ENCODE measurements around the gene CPSF4.
"Not testable (repeated sequence)": the region's sequence is repeated elsewhere in the genome, so short reads cannot be mapped to it uniquely, and the experiment has no call there.

The CPSF4 gene

DNA sequence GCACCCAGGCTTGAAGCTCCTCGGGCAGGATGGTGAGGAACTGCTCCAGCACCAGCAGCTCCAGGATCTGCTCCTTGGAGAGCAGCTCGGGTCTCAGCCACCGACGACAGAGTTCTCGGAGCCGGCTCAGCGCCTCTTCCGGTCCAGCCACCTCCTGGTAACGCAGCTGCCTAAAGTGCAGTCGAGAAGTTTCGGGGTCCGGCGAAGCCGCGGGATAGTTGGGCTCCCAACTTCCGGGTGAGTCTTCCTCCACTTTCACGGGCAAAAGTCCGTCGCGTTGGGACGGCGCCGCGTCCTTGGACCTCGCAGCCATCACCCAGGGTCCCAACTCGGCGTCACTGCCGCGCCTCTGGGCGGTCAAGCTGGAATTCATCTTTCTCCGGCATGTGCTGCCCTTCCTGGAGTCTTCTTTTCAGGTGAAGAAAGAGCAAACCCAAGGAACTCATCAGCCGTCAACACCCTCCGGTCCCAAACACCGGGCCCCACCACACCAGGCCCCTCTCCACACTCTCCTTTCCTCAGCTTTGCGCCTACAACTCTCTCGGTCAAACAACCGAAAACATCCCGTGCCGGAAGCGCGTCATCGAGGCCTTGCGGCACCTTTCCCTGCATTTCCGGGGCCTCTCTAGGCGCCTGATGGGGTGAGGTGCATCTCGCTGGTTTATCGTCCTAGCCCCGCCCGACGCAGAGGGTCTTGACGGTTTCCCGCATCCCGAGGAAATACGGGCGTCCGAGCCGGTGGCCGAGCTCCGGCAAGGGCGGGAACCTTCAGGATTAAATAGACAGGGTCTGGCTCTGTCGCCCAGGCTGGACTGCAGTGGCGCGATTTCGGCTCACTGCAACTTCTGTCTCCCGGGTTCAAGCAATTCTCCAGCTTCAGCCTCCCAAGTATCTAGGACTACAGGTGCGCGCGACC lies 61.2 kb downstream of the CPSF4 start, which contains the start of gene ZNF394:
Gene ZNF394 (minus strand): TSS at position 561 of the 916 bp plus-strand sequence. CDS start 188 bp downstream, at position 373.
- DNase-seq (ENCODE audit: low spot score): peak; percentile 85
- TF ChIP-seq CTCF (IDR thresholded peaks at IDR 0.05; ENCODE audit: extremely low read depth, insufficient read depth, missing control alignments): peak; percentile 0
- in situ Hi-C loops (cut with MboI; ENCODE audit: low pct_unique_long_range_greater_than_20kb, low sequenced_read_pairs, unreplicated experiment): no loop called here

GRCh38 chr7:99500637-99501009 lies 61.9 kb downstream of the CPSF4 start:
- no peak for DNase-seq (ENCODE audit: low spot score)
- no peak for TF ChIP-seq CTCF (IDR thresholded peaks at IDR 0.05; ENCODE audit: extremely low read depth, insufficient read depth, missing control alignments)
- in situ Hi-C loops (cut with MboI; ENCODE audit: low pct_unique_long_range_greater_than_20kb, low sequenced_read_pairs, unreplicated experiment): no loop called here

DNA sequence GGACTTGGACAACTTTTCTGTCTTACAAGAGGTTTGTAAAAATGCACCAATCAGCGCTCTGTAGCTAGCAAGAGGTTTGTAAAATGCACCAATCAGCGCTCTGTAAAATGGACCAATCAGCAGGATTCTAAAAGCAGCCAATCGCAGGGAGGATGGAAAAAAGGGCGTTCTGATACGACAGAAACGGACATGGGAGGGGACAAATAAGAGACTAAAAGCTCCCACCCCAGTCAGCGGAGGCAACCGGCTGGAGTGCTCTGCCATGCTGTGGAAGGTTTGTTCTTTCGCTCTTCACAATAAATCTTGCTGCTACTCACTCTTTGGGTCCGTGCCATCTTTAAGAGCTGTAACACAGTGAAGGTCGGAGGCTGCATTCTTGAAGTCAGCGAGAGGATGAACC lies 62.5 kb downstream of the CPSF4 start:
- in situ Hi-C loops (cut with MboI; ENCODE audit: low pct_unique_long_range_greater_than_20kb, low sequenced_read_pairs, unreplicated experiment); DNase-seq (ENCODE audit: low spot score): not testable (repeated sequence)

GRCh38 chr7:99504281-99504602 lies 65.5 kb downstream of the CPSF4 start:
- TF ChIP-seq CTCF (IDR thresholded peaks at IDR 0.05; ENCODE audit: extremely low read depth, insufficient read depth, missing control alignments): no peak
- in situ Hi-C loops (cut with MboI; ENCODE audit: low pct_unique_long_range_greater_than_20kb, low sequenced_read_pairs, unreplicated experiment): no loop called here
- no peak for DNase-seq (ENCODE audit: low spot score)

DNA sequence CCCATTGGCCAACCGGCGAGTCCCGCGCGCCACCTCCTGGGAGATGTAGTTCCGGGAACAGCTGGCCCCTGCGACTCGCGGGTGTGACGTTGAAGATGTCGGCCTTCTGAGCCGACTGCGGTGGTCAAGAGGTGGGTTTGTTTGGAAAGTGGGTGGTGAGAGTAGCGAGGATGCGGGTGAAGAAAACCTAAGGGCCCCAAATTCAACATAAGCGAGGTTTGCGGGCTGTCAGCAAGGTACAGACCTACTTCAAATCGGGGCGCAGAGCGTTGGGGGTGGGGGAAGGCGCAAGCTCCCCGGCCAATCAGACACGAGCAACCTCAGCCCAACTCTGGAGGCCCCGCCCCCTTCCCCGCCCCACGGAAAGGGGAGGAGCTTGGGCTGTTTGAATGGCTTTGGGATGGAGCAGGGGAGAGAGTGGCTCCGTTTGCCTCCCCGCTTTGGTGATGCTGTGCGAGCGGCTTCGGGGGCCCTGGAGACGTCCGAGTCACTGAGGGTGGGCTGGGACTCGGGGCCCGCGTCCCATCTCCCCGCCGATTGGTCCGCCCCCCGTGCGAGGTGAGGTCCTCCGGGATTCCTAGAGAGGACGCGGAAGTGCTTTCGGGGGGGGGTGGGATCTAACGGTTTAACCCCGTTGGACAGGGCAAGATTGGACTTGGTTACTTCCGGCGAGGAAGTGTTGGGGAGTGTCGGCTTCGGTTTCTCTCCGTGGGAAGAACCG lies 66.0 kb downstream of the CPSF4 start, which contains the start of gene ZKSCAN5:
Gene ZKSCAN5 (plus strand): TSS at position 60 of the 721 bp plus-strand sequence. CDS start 1,383 bp downstream, outside the sequence.
- in situ Hi-C loops (cut with MboI; ENCODE audit: low pct_unique_long_range_greater_than_20kb, low sequenced_read_pairs, unreplicated experiment): no loop called here
- peak; percentile 94 for DNase-seq (ENCODE audit: low spot score)
- TF ChIP-seq CTCF (IDR thresholded peaks at IDR 0.05; ENCODE audit: extremely low read depth, insufficient read depth, missing control alignments): no peak

DNA sequence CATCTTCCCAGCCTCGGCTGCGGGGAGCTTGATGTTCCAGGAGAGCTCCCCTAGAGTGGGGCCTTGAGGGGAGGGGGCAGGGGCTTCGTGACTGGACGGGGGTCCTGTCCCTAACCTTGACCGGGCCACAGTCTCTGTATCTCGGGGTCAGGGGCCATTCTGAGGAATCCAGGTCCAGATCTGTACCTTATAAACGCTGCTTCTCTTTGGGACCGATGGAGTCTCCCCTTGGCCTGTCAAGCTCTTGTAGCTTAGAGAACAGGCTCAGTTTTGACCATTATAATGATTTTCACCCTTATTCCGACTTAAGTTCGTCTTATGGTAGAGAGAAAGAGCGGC lies 66.5 kb downstream of the CPSF4 start:
- TF ChIP-seq CTCF (IDR thresholded peaks at IDR 0.05; ENCODE audit: extremely low read depth, insufficient read depth, missing control alignments): no peak
- peak; percentile 31 for DNase-seq (ENCODE audit: low spot score)
- in situ Hi-C loops (cut with MboI; ENCODE audit: low pct_unique_long_range_greater_than_20kb, low sequenced_read_pairs, unreplicated experiment): no loop called here
